Uterus (tissue), 4 donors: ENCODE measurements around the gene NAA38. TPM values are rescaled to one million over a fixed set of nuclear protein-coding genes. Genes with fewer than 3 reads are reported as not detected.

Experiments used
- DNase-seq, 2 donors: peaks; one replicate each; pipeline ENCODE4 v3.0.0-alpha.2; 2019 to 2020
- H3K27ac ChIP-seq, 2 donors: fragments of 200-600 bp; sonication (generic); 1 replicate in 1 of 2; 2 replicates in 1 of 2; pipeline ENCODE4 v1.5.1; 2016 to 2018
- H3K27me3 ChIP-seq, 2 donors: fragments of 200-600 bp; sonication (generic); one replicate each; pipeline ENCODE4 v1.5.1; 2018 to 2019; ENCODE audit warnings: control low read depth in 1 of 2
- H3K36me3 ChIP-seq, 2 donors: fragments of 200-600 bp; sonication (generic); one replicate each; pipeline ENCODE4 v1.5.1; 2019; ENCODE audit warnings: control low read depth in 1 of 2
- H3K4me1 ChIP-seq, 2 donors: fragments of 200-600 bp; sonication (generic); one replicate each; pipeline ENCODE4 v1.5.1; 2018 to 2019; ENCODE audit warnings: control low read depth in 1 of 2
- H3K4me3 ChIP-seq, 2 donors: fragments of 200-600 bp; sonication (generic); 1 replicate in 1 of 2; 2 replicates in 1 of 2; pipeline ENCODE4 v1.5.1; 2018 to 2019; ENCODE audit warnings: mild to moderate bottlenecking in 1 of 2
- H3K9me3 ChIP-seq, 2 donors: fragments of 200-600 bp; sonication (generic); one replicate each; pipeline ENCODE4 v1.5.1; 2019; ENCODE audit warnings: control low read depth in 1 of 2
- CTCF ChIP-seq, 4 experiments: fragments of 200-600 bp in 2 of 4; fragments of 450-650 bp in 2 of 4; sonication (generic) in 2 of 4; IDR thresholded peaks; one replicate each; pipeline ENCODE4 v1.5.1; 2016 to 2019; ENCODE audit warnings: antibody characterized with exemption in 4 of 4, mild to moderate bottlenecking in 2 of 4, moderate library complexity in 1 of 4
- POLR2A ChIP-seq, 2 donors: fragments of 450-650 bp; IDR thresholded peaks; one replicate each; pipeline ENCODE4 v1.6.1; 2016; ENCODE audit warnings: antibody characterized with exemption in 2 of 2, mild to moderate bottlenecking in 1 of 2, moderate library complexity in 1 of 2
- intact Hi-C: fragments of 100-400 bp; cut with DNase I; formaldehyde crosslinking; loops from one replicate; pipeline ENCODE4 v1.15.1; 2023; ENCODE audit warnings: low total_unique reads
- total RNA-seq, 4 donors: library from RNA; depleted of rRNA in 3 of 4; stranded (reverse); fragments of >200 nt in 3 of 4; gene quantifications; one replicate each; pipeline versions ENCODE4 v1.1.0 to v1.2.4, GENCODE V29; 2014 to 2023
- donor health status: DM: yes; HTN: yes; CAD: no.

The NAA38 gene
- total RNA-seq, 4 donors from 2014 or later = 3.6 to 94.7 (median 48.1) TPM

GRCh38 chr17:7882068-7882467, 24.7 kb upstream of the NAA38 start:
- intact Hi-C loops = no loop called here
- Histone ChIP-seq H3K27me3 (no peaks in the 10 kb centered on the region), H3K4me1 (peaks cover 0 to 4% of the 10 kb centered on the region in 2 donors), H3K9me3 (no peaks in the 10 kb centered on the region), H3K36me3 (no peaks in the 10 kb centered on the region), H3K4me3 (no peak overlapping the region), H3K27ac (peak overlapping the region; percentile 97 to 98)
- DNase-seq = no peak
- TF ChIP-seq CTCF (IDR thresholded peaks at IDR 0.05) = no peak
- TF ChIP-seq POLR2A (IDR thresholded peaks at IDR 0.05) = no peak

- peak overlapping the region; percentile 97 to 98 for H3K27ac ChIP-seq
- intact Hi-C loops = no loop called here
Measured at GRCh38 chr17:7881276-7882054, 24.1 kb upstream of the NAA38 start.

GRCh38 chr17:7880076-7880868, 22.9 kb upstream of the NAA38 start:
- intact Hi-C loops = no loop called here
- no peaks in the 10 kb centered on the region for H3K27me3 ChIP-seq
- H3K27ac ChIP-seq = no peak overlapping the region
- no peak for DNase-seq
- TF ChIP-seq CTCF (IDR thresholded peaks at IDR 0.05) (no peak), POLR2A (IDR thresholded peaks at IDR 0.05) (no peak)
- H3K4me3 ChIP-seq = no peak overlapping the region
- H3K4me1 ChIP-seq = peaks cover 0 to 4% of the 10 kb centered on the region in 2 donors
- H3K9me3 ChIP-seq = no peaks in the 10 kb centered on the region
- no peaks in the 10 kb centered on the region for H3K36me3 ChIP-seq

More at GRCh38 chr17:7881276-7882054, 24.1 kb upstream of the NAA38 start:
- H3K9me3 ChIP-seq = no peaks in the 10 kb centered on the region
- DNase-seq = peak in 1 of 2 donors; percentile 49
- TF ChIP-seq CTCF (IDR thresholded peaks at IDR 0.05) = no peak
- TF ChIP-seq POLR2A (IDR thresholded peaks at IDR 0.05) = no peak
- no peaks in the 10 kb centered on the region for H3K36me3 ChIP-seq
- H3K27me3 ChIP-seq = no peaks in the 10 kb centered on the region
- no peak overlapping the region for H3K4me3 ChIP-seq
- peaks cover 0 to 4% of the 10 kb centered on the region in 2 donors for H3K4me1 ChIP-seq

- H3K9me3 ChIP-seq = no peaks in the 10 kb centered on the region
- intact Hi-C loops = no loop called here
- no peak overlapping the region for H3K4me3 ChIP-seq
- no peak for DNase-seq
- H3K27me3 ChIP-seq = no peaks in the 10 kb centered on the region
- H3K36me3 ChIP-seq = no peaks in the 10 kb centered on the region
- peaks cover 0 to 4% of the 10 kb centered on the region in 2 donors for H3K4me1 ChIP-seq
- no peak overlapping the region for H3K27ac ChIP-seq
- TF ChIP-seq POLR2A (IDR thresholded peaks at IDR 0.05) (no peak), CTCF (IDR thresholded peaks at IDR 0.05) (no peak)
Measured at GRCh38 chr17:7878234-7878633, 20.9 kb upstream of the NAA38 start.
